PC-9 (cell line): ENCODE measurements around the gene VAMP8.

Source experiments
- EZH2 ChIP-seq: fragments of 200-600 bp; sonication (generic); IDR thresholded peaks from 2 replicates; pipeline ENCODE4 v1.8.0; 2017; ENCODE audit warnings: antibody characterized with exemption, low read depth
- TF ChIP-seq, protein P1 (sequence below): fragments of 200-600 bp; sonication (generic); conservative IDR thresholded peaks from 2 replicates; pipeline ENCODE4 v1.6.1; 2017; ENCODE audit warnings: mixed run types, antibody characterized with exemption, mild to moderate bottlenecking, moderate library complexity

DNA sequence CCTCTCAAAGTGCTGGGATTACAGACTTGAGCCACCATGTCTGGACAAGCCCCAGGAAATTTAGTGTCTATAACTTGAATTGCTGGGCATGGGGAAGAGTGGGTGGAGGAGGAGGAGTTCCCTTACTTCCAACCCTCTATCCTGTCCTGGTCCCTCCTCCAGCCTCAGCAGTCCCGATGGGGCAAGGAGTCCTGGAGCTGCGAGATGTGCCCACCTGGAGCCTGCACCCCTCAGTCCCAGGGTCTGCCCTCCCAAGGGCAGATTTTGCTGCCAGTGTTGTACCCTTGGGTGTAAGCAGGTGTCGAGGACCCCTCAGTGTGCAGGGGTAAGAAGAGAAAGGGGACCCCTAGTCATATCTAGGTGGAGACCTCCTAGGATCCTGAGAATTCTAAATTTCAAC is 2.8 kb downstream of the VAMP8 start:
- TF ChIP-seq, protein P1, sequence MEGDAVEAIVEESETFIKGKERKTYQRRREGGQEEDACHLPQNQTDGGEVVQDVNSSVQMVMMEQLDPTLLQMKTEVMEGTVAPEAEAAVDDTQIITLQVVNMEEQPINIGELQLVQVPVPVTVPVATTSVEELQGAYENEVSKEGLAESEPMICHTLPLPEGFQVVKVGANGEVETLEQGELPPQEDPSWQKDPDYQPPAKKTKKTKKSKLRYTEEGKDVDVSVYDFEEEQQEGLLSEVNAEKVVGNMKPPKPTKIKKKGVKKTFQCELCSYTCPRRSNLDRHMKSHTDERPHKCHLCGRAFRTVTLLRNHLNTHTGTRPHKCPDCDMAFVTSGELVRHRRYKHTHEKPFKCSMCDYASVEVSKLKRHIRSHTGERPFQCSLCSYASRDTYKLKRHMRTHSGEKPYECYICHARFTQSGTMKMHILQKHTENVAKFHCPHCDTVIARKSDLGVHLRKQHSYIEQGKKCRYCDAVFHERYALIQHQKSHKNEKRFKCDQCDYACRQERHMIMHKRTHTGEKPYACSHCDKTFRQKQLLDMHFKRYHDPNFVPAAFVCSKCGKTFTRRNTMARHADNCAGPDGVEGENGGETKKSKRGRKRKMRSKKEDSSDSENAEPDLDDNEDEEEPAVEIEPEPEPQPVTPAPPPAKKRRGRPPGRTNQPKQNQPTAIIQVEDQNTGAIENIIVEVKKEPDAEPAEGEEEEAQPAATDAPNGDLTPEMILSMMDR = no peak
- TF ChIP-seq EZH2 = no peak
